HG03558 (cell line): ENCODE results near the gene HEY2.
A peak's percentile ranks its signal among the peaks of the same experiment; 100 is the strongest.

Experiments used
- ATAC-seq: cut with Tn5 transposase; IDR thresholded peaks from one replicate; pipeline ENCODE4 v1.9.1; 2021; ENCODE audit warnings: moderate number of reproducible peaks; ENCODE audit not compliant: unreplicated experiment; ENCODE audit errors: extremely low read depth

Gene HEY2

DNA sequence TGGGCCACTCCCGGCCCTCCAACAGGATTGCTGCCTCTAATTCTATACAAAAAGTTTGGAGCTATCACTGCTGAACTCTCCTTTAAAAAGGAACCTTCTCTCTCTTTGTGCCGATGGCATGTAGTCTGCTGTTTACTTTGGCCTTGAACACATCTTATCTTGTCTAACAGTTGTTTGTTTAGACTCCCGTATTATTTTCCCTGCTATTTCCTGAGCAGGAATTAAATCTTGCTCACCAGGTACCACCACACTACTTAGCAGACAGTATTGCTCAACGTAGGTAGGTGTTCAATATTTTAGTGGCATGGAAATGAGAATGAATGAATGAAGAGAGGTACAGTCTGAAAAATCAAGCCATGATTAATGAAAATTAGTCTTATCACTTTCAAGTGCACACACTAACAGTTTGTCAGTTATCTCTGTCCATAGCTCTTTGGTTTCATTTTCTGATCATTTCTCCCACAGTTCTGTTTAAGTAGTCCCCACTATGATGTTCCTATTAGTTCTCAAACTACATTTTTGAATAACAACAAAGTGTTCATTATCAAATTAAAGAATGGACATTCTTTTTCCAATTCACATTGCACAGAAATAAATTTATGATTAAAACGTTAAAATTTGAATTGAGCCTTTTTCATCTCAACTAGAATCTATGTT lies 6.8 kb upstream of the HEY2 start:
- no peak for ATAC-seq

DNA sequence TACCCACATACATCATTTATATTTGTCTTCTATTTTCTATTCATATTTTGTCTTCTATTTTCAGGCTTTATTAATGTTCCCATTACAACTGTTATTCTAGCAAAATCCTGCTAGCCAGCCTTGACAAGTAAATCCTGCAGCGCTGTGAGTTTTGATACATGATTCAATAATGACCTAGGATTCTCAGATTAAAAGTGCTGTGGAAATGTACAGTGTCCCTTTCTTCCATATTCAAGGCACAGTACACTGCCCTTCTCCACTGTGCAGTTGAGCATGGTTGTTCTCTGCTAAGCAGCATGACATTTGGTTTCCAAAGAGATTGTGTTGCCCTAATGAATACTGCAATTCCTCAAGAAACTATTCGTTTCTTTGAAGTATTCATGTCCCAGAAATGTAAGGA lies 5.8 kb upstream of the HEY2 start:
- no peak for ATAC-seq

DNA sequence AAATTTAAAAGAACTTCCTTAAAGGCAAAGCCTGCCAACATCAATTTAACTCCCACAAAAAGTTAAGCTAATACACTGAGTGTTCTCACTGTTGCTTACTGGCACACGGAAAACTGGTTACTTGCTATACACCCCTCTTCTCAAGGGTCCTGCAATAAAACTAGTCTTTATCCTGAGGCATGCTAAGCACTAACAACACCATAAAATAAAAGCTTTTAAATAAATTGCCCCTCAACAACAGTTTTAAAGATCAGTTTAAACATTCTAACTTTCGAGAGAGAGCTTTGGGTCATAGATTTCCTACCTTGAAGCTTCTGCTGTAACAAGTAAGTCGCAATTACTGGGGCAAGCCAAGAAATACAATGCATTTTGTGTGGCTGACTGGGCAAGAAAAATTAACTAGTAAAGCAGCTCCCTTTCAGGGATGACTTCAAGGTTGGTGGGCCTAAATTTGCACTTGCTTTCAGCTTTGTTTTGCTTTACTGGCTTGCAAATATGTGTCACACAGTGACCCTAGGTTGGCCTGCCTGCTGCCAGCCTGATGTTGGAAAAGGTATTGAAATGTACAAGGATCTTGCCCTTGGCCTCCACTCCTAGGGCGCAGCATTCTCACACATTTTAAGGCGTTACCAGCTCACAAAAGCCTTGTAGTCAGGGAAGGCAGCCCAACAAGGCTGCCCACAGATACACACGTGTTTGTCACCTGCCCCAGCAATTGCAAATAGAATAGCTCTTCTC lies 4.0 kb upstream of the HEY2 start:
- ATAC-seq, result no peak

DNA sequence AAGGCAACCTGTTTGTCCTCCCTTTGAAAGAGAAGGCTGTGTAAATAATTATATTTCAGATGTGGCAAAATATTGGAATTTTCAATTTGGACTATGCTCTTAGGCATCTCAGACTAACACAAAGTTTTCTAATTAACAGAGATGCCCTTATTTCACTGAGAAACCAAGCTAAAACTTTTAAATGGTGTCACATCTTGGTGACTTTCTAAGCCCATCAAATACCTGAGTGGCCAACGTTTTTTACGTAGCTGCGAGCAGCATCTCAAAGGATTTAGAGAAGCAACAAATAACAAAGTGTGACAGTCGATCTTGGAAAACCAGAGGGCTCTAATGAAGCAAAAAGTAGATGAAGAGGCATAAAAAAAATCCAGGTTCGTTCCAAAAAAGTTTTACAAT lies 3.4 kb upstream of the HEY2 start:
- no peak for ATAC-seq

DNA sequence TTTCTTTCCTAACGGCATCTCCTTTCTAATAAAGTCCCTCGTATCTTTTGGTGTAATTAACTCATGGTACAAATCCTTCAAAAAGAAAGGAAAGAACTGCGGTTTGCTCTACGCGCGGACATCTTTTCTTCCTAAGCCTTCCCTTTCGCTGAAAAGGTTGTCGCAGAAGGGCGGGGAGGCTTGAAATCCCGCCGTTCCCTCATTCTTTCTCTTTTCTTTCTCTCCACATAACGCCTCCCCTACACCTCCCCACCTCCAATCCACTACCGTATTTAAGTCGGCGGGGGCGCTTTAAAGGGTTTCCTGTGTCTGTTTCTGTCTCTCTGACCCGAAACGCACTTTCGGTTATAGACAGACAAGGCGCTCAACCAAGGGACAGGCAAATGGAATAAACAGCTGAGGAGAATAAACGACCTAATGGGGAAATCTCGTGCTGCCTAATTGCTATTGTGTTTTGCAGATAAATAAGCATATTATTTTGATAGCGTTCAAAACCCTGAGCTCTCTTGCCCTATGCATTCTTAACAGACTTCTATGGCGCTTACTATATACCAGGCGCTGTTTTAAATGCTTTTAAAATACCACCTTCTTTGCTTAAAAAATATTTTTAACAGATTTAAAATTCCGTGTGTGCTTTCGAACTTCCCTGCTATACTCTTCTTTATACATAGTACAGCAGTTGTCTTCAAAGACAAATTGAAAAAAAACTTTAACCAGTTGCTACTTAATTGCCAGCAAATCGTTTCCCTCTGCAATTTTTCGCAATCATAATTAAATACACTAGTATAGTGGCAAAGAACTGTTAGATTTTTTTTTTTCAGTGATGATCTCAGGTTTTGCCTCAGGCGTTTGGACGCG lies 2.5 kb upstream of the HEY2 start:
- ATAC-seq, result peak; percentile 41

DNA sequence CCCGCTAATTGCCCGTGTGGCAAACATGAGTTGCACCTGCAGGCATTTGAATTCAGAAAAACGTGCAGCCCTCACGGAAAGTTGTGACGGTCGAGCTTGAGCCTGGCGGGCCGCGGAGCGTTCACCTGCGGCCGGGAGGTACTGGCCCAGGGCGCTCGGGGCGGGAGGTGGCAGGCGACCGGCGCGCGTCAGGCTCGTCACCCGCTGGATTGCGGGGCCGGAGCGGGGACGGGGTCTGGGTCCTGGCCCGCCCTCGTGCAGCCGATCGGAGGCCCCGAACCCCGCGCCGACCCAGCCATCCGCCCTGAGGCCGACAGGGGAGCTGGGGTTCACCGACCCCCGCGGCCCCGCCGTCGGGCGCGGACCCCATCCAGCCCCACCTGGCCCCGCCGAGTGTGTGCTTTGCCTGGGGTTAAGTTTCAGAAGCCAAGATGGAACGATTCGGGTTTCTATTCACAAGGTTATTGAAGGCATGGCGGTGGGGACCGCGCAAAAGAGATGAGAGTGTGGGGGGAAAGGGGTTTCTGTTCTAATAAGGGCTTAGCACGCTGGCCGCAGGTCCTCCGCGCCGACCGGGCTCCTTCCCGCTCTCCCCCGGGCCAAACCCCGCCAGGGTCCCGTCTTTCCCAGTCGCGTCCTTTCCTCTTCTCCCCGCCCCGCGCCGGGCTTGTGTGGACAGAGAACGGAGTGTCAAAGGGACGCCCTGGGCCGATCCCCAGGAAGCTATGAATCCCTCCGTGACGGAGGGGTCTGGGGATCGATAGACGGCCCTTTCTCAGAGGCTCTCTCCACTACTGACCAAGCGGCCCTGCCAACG lies 1.6 kb upstream of the HEY2 start:
- no peak for ATAC-seq

DNA sequence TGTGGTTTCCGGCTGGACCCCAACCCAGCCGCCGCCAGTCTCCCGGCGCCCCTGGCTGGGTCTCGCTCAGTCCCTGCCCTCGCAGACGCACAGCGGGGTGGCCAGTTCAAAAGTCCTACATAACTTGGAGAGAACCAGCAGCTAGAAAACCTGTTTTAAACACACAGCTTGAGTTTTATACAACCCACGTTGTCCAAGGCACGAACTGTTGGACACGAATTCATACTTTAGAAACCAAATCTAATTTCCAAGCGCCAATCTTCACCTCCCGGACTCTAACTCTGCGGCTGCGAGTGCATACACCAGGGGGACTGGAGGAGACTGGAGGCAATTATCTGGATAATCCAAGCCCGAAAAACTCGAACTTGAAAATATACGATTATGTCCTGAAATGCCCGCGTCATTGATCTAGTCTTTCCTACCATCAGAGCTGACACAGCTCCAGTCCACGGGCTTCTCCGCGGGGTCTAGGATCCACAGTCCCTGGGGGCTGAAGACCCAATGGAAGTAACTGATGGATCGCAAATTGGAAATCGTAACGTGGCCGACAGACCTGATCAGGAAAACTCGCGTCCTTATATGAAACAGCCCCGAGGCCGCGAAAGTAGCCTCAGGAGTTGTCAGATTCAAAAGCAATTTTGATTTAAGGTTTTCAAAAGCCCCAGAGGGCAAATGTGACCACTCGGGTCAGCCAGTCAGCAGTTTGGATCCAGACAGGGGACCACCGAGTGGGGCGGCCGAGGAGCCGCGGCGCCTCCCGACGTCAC lies 843 bp upstream of the HEY2 start:
- no peak for ATAC-seq

DNA sequence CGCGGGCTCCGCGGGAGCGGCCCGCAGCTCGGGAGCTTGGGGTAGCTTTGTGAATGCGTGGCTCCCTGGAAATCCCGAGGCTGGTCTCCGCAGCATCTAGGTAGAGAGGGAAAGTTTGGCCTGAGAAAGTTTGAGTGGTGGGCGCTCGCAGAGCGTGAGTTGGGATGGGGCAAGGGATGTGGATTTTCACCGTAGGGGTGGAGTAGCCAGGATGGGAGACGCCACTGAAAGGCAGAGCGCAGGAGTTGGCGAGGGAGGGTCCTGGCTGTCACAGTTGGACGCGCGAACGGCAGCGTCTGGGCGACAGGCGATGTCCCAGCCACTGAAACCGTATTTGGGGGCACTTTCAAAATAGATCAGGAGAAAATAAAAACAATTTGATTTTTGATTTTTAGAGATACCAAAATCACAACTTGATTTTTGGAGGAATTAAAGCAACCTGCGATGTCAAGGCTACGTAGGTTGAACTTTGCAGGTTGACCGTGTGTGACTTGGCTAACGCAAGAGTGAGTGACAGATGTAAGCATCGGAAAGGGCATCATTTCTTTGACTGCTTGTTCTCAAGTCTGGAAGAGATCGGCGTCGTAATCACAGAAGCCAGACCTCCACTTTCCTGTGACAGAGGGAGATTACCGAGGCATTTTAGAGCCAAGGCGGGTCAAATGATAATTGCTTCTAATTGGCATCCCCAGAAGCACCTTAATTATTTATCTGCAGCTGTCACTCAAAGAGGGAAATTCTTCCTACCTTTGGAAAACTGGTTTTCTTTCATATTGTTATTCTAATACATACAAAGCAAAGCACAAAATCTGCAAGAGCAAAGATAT lies 646 bp downstream of the HEY2 start:
- ATAC-seq, result no peak

DNA sequence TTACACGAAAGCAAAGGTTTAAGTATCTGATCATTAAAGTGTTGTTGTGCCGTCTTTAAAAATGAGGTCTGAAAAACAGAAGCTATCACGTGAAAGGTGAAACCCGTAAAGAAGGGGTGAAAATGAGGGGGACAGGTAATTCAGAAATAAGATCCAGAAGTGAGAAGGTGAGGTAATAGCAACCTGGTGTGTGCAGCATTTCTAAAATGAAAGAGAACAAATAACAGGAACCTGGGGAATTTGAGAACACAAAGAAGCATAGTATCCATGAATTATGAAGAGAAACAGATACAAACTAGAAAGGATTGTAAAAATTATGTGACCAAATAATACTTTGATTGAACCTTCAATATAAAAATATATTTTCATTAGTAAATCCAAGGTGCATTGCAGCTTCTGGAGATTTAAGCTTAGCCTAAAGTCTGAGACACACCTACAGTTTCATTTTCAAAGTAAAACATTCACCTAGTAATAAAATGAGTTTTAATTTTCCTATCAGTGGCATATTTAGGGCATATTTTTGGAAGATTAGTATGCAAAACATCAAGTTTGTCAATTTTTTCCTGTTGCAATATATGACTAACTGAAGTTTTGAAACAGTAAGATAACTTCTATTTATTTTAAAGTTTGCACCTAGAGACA lies 1.4 kb downstream of the HEY2 start:
- ATAC-seq, result no peak

DNA sequence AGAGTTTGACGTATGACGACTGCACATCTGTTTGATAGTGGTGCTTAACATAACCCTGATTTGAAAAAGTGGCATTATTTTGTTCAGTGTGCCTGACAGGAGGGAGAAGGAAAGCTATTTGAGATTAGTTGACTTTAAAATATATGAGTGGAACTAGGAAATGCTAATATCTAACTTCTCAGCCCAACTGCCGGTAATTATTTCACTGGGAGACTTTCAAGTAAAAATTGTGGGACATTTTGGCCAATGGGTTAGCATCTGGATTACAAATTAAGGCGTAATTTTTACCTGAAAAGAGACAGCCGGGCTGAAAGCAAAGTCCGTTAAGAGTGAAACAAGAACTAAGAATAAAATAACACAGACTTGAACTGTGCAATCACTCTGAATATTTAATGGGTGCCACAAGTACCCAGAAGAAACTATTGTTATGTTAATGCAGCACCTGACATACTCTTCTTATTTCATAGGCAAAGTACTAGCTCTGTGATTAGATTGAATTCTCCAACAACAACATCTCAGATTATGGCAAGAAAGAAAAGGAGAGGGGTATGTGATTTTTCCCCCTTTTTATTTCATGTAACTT lies 2.0 kb downstream of the HEY2 start:
- ATAC-seq, result no peak

DNA sequence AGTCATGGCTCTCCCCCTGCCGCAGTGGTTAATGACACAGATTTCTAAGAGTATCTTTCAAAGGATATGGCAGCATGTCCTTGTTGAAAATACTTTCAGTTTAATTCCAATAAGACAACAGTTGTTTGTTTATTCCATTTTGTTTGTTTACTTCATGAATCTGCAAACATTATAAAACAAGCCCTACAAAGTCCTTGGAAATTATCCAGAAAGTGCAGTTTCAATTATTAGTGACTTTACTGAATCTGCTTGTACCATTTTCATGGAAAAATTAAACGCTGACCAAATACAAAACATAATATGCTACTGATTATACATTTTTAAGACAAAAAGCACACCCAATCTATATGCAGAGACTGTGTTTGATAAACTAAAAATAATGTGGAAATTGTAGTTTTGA lies 3.3 kb downstream of the HEY2 start:
- no peak for ATAC-seq

DNA sequence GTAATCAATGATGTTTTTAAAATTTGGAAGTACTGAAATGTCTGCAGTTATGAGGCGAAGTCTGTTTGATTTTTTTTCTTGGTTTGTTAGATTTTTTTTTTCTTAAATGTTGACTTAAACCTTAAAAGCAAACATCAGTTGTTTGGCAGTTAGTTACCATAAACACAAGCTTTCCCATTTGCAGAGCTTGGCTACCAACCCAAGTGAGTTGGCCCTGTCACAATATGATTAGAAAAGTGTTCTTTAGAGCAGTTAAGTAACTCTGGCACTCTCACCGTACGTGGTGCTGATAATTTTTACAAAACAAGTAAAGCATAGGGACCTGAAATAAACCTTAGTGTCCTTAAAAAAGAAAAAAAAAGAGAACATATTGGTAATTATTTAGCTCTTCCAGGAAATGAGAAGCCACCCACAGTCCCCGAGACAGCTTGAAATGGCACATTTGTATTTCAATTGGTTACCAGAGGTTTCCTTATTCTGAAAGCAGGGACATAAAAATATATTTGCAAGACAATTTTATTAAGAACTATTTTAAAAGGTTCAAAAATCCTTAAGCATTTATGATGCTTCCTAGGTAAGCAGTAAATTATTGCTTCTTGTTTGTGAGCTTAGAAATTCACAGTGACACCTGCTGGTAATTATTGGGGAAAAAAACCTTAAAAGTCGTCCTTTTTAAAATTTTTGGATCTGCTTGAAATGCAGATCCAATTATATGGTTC lies 3.9 kb downstream of the HEY2 start:
- no peak for ATAC-seq

DNA sequence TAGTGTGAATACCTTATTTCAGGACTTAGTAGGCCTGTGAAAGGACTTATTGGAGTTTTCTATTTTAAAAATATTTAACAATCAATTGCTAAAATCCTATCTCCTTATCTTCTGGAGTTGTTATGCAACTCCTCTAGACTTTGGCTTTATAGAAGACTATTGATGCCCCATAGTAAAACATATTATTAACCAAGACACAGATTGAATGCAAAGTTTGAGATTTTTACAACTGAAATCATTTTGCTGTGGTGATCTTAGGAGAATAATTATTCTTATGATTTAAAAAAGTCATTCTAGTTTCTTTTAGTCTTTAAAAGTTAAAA lies 4.5 kb downstream of the HEY2 start:
- no peak for ATAC-seq

DNA sequence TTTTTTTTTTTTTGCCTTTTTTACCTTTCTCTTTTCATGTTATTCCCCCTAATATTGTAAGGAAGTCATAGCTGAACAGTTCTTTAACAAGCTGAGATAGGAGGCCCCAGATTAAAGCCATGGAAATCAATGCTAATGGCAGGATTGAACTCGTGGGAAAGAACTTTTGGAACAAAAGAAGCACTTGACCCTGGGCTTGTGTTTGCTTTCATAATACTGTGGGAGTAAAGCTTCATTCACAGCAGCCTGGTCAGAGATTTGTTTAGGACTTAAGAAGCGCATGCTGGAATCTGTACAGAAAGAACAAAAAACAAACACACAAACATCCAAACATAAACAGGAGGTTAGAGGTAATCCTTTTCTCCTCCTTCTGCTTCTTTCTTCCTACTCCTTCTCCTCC lies 5.1 kb downstream of the HEY2 start:
- no peak for ATAC-seq

DNA sequence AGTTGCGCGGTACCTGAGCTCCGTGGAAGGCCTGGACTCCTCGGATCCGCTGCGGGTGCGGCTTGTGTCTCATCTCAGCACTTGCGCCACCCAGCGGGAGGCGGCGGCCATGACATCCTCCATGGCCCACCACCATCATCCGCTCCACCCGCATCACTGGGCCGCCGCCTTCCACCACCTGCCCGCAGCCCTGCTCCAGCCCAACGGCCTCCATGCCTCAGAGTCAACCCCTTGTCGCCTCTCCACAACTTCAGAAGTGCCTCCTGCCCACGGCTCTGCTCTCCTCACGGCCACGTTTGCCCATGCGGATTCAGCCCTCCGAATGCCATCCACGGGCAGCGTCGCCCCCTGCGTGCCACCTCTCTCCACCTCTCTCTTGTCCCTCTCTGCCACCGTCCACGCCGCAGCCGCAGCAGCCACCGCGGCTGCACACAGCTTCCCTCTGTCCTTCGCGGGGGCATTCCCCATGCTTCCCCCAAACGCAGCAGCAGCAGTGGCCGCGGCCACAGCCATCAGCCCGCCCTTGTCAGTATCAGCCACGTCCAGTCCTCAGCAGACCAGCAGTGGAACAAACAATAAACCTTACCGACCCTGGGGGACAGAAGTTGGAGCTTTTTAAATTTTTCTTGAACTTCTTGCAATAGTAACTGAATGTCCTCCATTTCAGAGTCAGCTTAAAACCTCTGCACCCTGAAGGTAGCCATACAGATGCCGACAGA lies 9.9 kb downstream of the HEY2 start:
- ATAC-seq, result no peak

DNA sequence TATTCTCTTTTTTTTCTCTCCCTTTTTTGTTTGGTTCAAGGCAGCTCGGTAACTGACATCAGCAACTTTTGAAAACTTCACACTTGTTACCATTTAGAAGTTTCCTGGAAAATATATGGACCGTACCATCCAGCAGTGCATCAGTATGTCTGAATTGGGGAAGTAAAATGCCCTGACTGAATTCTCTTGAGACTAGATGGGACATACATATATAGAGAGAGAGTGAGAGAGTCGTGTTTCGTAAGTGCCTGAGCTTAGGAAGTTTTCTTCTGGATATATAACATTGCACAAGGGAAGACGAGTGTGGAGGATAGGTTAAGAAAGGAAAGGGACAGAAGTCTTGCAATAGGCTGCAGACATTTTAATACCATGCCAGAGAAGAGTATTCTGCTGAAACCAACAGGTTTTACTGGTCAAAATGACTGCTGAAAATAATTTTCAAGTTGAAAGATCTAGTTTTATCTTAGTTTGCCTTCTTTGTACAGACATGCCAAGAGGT lies 10.6 kb downstream of the HEY2 start:
- no peak for ATAC-seq
